CD4-positive, alpha-beta T cell treated with Interleukin-17A for 1 hour (primary cell): ENCODE data around the gene NT5C1B.
A peak's percentile ranks its signal among the peaks of the same experiment; 100 is the strongest.

Experiments
- DNase-seq: peaks from one replicate; pipeline ENCODE4 v3.0.0-alpha.2; 2020

The NT5C1B gene

DNA sequence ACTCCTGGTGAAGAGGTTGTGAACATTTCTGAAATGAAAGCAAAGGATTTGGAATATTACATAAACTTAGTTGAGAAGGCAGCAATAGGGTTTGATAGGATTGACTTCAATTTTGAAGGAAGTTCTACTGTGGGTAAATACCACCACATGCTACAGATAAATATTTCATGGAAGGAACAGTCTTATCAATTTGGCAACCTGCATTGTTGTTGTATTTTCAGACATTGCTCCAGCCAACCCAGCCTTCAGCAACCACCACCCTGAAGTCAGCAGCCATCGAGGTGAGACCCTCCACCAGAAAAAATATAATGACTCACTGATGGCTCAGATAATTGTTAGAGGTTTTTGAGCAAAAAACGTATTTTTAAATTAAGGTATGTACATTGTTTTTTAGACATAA is 38.9 kb downstream of the NT5C1B start:
- DNase-seq = no peak

GRCh38 chr2:18549083-18549482 is 40.3 kb downstream of the NT5C1B start:
- no peak for DNase-seq

- no peak for DNase-seq
Observed at GRCh38 chr2:18548621-18549020, 40.7 kb downstream of the NT5C1B start.

DNA sequence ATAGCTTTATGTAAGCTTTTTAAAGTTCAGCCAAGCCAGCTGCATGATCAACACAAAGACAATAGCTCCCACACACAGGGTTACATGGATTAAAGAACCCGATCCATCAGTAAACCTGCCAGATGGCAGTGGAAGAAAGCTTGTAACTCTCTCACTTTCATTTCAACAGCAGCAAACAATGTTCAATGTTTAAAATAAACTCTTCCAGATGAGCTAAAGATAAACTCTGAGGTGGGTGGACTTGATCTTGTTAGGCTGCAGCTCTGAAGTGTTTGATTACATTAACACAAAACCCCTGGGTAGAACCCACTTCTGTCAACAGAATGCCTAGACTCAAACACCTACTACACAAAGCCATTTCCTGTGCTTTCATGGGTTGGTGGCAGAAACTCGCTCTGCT is 42.8 kb downstream of the NT5C1B start:
- DNase-seq = peak; percentile 11

GRCh38 chr2:18545384-18545783 is 44.0 kb downstream of the NT5C1B start:
- DNase-seq = no peak

- DNase-seq = no peak
Observed at GRCh38 chr2:18544171-18544570, 45.2 kb downstream of the NT5C1B start.

GRCh38 chr2:18540872-18541271 is 48.5 kb downstream of the NT5C1B start:
- DNase-seq = no peak

GRCh38 chr2:18536697-18537096 is 52.7 kb downstream of the NT5C1B start:
- no peak for DNase-seq

GRCh38 chr2:18536100-18536499 is 53.3 kb downstream of the NT5C1B start:
- DNase-seq = no peak

DNA sequence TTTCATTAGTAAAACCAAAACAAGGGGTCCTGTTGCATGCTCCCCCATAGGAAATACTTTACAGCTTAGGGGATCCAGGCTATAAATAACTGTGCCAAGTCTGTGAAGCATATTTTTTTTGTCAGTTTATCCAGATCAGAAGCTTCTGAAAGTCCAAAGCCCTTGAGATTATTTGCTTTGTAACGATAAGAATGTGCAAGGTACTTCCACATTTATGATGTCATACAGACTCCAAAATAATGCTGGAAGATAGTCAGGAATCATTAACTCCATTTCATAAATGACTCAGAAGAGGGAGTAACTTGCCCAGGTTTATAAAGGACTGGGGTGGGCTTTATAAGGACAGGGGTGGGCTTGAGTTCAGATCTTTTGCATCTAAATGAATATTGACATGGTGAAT is 58.2 kb downstream of the NT5C1B start:
- DNase-seq = no peak

DNA sequence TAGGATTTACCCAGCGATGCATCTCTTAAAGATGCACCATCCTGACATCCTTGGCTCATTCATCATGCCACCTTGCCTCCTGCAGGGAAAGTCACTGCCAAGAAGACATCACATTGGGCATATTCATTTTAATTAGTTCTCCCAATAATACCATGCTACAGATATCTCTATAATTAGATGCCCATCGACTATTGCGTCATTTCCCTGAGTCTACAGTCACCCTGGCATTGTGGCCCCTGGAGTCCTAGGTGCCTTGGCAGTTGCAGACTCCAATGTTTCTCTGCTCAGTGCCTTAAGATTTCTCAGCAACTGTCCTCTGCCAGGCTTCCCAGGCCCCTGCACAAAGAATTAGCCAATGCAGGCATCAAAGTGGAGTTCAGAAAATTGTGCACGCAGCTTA is 61.5 kb downstream of the NT5C1B start:
- no peak for DNase-seq

DNA sequence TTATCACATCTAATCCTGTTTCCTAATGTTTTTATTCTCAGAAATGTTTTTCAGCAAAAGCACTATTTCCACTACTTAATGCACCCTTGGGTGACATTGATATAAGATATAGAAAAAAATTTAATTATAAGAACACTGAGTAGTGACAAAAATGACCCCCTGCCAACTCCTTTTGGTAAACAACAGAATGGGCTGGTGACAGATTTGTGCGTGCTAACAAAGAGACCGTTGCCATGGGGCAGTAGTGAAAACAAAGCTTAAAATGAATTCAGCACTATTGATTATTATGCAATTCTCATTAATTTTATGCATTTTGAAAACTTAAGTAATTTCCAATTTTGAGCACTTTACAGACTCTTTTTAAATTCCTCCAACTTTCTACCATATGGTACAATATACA is 62.0 kb downstream of the NT5C1B start:
- DNase-seq = no peak

DNA sequence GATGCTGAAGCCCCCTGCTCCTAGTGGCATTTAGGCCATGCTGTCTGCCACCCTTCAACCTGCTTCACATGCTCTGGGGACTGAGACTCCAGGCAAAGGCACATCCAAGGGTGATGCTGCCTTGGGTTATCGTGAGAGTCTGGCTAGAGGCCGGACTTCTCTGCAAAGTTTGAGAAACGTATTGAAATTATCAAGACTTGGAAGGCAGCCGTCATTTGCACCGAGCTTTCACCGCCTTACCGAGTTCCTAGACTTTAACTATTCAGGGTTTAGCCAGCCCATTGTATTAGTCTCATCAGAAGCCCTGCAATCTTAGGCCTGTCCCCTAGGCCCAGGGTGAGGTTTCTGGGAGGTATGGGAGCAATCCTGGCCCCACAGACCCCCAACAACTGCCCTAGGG is 62.9 kb downstream of the NT5C1B start:
- DNase-seq = no peak

GRCh38 chr2:18525852-18526251 is 63.5 kb downstream of the NT5C1B start:
- DNase-seq = no peak

GRCh38 chr2:18525236-18525635 is 64.1 kb downstream of the NT5C1B start:
- DNase-seq = no peak

DNA sequence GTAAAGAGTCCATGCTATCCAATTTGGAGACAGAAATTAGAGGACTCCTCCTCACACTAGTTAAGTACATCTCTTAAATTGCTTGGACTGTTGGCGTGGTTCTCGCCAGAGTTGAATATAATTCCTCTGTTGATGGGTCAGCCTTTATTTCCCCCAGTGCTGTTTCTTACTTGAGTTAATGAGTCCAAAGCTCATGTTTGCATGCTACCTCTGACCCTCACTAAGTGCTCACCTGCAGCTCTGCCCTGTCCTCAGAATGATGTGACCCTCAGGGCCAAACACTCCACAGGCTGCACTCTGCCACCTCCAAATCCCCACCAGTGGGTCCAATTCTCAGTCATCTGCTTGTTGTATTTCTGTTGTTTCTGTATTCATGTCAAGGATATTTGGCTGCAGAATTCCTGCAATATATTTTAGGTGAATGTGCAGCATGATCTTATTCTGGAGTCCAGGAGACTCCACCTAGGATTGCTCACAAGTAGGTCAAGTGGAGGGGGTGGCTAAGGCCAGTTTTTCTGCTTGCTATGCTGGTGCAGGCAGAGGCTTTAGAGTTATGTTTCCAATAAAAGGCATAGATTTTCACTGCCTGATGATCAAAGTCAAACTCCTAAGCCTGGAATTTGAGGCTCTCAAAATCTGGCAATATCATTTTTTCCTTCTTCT is 66.8 kb downstream of the NT5C1B start:
- no peak for DNase-seq

DNA sequence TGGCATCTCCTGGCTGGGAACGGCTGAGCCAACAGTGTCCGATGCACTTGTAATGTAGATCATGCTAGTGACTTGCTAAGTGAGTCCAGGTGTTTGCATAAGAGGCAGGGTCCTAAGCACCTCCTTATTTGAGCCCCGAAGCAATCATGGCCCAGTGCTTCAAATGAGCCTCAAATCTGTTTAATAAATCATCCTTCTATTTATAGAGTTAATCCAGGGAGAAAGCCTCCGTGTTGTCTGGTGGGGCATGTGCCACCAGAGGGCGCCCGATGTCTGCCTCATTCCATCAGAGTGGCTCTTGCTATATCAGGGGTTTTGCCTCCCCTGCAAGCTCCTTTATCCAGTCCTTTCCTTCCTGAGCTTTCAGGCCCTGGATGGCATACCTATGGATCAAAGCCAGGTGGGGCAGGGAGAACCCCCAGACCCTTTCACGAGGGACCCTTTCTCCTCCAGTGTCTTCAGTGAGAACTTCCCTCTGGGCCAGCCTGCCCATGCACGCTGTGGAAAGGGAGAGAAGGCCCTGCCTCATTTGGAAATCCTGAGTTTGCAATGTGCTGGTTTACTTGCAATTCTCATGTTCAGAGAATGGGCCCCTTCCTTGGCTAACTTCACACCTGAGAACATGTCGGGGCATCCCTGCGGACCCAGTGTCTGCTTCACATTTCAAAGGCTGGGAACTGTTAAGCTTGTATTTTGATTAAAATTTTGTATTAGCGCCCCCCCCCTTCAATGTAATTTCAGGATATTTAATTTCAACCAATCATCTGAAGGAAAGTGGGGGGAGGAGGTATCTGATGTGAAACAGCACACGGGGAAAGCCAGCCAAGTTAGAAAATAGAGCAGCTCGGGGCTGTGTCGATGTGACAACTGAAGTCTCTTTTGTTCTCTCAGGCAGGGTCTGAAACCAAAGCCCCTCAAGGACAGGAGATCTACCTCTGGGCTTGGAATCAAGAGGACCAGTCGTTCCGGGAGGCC is 68.6 kb downstream of the NT5C1B start:
- peak; percentile 70 for DNase-seq

GRCh38 chr2:18519914-18520450 is 69.4 kb downstream of the NT5C1B start:
- DNase-seq = no peak

DNA sequence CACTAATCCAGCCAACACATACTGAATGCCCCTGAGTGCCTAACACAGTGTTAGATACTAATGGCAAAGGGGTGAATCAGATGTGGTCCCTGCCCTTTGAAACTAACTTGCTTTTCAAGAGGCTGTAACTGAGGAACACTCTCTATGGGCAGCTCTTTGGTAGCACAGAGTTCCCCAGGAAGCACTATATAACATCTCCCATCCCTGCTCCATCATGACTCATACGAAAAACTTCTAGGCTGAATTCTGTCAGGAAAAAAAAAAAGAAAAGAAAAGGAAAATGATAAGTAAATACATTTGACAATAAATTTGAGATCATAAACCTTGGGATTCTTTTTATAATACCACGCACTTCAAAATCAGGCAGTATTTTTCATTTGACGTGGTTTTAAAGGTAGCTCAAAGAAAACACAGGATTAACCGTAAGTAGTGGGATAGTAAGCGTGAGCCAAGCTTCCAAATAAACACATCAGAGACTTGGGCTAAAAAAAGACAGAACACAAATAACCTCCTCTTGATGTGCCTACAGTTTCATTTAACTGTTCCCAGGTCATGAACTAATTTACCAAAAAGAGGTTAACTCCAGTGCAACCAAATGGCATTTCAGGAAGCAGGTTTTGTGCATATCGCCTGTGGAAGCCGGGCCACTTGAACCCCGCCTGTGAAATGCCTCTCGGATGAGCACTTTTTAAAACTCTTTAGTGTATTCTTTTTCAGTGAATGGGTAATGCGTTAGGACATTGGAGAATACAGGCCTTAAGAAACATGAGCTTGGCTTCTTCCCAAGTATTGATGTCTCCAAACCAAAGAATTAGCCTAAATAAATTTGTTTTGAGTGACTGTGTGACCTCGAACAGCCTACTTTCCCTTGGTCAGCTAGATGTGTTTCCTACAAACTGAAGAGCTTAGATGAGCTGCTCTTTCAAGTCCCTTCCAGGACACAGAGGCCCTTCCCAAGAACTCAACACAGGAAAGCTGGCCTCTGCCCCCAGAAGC is 71.0 kb downstream of the NT5C1B start:
- DNase-seq = no peak

DNA sequence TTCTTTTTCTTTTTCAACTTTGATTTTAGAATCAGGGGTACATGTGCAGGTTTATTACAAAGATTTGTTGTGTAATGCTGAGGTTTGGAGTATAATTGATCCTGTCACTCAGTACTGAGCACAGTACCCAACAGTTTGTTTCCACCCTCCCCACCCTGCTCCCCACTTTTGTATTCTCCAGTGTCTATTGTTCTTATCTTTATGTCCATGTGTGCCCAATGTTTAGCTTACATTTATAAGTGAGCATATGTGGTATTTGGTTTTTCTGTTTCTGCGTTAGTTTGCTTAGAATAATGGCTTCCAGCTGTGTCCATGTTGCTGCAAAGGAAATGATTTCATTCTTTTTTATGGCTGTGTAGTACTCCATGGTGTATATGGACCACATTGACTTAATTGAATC is 72.0 kb downstream of the NT5C1B start:
- no peak for DNase-seq

GRCh38 chr2:18516112-18516511 is 73.3 kb downstream of the NT5C1B start:
- no peak for DNase-seq
